HG03378 (cell line): ENCODE measurements around the gene LIN7A.

Source experiments
- ATAC-seq: cut with Tn5 transposase; IDR thresholded peaks from one replicate; pipeline ENCODE4 v1.9.1; 2021; ENCODE audit warnings: mild to moderate bottlenecking, moderate library complexity; ENCODE audit not compliant: unreplicated experiment

Gene LIN7A, protein sequence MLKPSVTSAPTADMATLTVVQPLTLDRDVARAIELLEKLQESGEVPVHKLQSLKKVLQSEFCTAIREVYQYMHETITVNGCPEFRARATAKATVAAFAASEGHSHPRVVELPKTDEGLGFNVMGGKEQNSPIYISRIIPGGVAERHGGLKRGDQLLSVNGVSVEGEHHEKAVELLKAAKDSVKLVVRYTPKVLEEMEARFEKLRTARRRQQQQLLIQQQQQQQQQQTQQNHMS

DNA sequence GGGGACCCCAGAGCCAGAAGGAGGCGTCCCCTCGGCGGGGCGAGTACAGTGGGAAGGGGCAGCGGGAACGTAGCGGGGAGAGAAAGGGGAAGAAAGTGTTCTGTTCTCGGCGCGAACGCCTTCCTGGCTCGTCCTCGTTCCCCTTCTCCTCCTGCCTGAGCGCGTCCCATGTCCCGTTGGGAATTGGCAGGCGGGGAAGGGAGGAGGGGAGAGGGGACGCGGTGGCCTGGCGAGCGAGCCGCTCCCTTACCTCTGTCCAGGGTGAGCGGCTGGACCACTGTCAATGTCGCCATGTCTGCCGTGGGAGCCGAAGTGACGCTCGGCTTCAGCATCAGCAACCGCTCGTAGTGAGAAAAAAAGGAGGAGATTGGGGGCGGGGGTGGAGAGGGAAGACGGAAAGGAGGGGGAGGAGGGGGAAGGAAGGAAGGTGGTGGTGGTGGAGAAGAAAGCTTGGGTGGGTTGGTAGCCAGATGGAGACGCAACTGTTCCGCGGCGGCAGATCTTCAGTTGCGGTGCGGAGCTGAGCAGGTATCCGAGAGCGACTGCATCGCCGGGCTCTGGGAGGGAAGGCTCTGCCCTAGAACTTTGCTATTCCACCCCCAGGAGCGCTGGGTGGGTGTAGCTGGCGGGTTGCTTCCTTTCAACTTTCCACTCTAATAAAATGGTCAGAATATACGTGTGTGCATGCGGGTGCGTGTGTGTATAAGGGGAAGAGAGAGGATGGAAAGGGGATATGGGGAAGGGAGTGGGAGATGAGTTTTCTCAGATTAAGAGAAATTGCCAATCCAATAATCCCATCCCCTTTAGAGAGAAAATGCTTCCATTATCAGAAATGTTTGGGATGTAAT lies at the start of gene LIN7A:
Gene LIN7A, minus strand, starts transcription at position 544 of the 848 bp plus-strand sequence. Its CDS starts 212 bp downstream, at position 332.
- ATAC-seq, result peak; percentile 16

DNA sequence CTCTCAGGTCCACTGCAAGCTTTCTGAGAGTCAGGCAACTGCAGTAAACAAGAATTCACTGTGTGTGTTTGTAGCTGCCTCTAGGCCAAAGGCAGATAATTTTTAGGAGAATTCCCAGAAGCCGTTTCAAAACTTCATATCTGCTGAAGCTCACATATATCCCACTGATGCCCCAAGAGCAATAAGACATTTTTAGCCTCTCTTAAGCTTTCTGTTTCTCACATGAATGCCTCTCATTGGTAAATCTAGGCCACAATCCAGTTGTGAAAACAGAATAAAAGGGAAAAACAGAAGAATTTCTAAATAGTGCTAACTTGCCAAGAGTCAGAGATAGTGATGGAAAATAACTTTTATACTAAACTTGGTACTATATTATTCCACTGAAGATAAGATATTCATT lies 48.5 kb upstream of the LIN7A start:
- no peak for ATAC-seq

DNA sequence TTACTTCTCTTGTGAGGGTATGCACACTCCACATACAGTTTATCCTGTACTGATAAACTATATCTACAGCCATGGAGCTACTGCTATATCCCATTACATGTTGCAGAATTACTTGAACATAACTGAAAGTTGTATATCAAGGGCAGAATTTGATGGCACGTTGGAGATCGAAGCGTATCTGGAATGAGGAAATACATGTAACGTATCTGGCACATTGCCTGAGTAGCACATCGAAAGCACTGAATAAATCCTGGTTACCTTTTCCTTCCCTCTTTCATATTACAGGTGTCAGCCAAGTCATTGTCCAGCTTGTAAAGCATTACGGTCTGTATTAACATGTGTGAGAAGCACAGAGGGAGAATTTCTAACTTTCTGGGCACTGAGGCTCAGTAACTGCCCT lies 42.1 kb upstream of the LIN7A start:
- ATAC-seq, result no peak

DNA sequence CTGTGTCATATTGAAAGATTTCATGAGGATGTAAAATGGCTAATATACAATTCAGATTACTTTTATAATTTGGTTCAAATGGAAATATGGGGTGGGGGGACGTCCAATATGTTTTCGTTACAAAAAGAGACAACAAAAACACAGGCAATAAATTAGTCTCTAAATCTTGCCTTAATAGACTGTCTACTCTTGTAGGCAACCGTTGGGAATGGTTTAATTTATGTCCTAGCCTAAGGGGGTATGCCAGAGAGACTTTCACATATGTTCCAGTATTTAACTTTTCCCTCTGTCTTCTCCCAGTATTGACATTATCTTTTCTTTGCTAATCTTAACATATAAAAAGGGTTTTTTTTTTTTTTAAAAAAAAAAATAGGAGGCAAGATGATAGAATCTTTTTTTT lies 41.5 kb upstream of the LIN7A start:
- no peak for ATAC-seq

DNA sequence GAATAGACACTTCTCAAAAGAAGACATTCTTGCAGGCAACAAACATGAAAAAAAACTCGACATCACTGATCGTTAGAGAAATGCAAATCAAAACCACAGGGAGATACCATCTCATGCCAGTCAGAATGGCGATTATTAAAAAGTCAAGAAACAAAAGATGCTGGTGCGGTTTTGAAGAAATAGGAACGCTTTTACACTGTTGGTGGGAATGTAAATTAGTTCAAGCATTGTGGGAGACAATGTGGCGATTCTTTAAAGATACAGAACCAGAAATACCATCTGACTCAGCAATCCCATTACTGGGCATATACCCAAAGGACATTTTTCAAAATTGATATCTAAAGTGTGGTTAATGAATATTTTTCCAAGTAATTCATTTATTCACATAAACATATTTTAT lies 39.6 kb upstream of the LIN7A start:
- ATAC-seq, result no peak

DNA sequence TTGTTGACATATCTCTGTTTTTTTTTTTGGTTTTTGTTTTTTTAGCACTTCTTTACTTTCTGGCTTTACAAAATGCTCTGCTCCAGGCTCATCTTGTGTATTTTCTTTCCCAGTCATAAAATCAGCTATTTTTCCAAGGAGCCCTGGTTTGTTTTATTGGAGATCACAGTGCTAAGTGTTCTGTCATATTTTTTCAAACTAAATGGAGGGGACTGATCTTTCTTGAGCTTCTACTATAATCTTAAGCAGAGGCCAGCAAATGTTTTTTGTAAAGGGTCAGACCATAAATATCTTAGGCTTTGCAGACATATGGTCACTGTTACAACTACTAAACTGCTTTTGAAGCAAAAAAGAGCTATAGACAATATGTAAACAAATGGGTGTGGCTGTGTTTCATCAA lies 30.6 kb upstream of the LIN7A start:
- ATAC-seq, result no peak

DNA sequence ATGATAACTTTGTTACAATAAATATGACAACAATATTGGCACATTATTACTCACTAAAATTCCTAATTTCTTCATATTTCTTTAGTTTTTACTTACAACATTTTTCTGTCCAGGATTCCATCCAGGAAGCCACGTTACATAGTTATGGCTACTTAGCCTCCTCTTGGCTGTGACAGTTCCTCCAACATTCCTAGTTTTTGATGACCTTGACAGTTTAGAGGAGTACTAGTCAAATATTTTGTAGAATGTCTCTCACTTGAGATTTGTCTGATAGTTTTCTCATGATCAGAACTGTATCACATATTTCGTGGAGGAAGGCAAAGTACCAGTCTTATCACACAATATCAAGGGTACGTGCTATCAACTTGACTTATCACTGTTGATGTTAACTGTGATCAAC lies 29.8 kb upstream of the LIN7A start:
- ATAC-seq, result no peak

DNA sequence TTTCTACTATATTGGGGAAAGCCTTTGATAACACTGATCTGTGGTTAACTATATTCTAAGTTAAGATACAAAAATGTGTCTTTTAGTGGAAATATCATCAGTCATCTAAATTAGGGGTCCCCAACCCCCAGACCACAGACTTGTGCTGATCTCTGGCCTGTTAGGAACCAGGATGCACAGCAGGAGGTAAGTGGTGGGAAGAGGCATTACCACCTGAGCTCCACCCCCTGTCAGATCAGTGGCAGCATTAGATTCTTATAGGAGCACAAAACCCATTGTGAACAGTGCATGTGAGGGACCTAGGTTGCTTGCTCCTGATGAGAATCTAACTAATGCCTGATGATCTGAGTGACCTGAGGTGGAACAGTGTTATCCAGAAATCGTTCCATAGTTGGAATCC lies 28.3 kb upstream of the LIN7A start:
- no peak for ATAC-seq

DNA sequence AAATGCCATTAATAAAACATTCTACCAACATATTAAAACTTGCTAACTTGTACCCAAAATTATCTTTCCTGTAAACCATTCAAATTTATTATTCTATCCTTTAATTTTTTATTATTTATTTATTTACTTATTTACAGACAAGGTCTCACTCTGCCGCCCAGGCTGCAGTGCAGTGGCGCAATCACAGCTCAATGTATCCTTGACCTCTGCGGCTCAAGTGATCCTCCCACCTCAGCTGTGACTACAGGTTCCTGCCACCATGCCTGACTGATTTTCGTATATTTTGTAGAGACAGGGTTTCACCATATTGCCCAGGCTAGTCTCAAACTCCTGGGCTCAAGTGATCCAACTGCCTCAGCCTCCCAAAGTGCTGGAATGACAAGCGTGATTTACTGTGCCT lies 20.4 kb upstream of the LIN7A start:
- no peak for ATAC-seq

DNA sequence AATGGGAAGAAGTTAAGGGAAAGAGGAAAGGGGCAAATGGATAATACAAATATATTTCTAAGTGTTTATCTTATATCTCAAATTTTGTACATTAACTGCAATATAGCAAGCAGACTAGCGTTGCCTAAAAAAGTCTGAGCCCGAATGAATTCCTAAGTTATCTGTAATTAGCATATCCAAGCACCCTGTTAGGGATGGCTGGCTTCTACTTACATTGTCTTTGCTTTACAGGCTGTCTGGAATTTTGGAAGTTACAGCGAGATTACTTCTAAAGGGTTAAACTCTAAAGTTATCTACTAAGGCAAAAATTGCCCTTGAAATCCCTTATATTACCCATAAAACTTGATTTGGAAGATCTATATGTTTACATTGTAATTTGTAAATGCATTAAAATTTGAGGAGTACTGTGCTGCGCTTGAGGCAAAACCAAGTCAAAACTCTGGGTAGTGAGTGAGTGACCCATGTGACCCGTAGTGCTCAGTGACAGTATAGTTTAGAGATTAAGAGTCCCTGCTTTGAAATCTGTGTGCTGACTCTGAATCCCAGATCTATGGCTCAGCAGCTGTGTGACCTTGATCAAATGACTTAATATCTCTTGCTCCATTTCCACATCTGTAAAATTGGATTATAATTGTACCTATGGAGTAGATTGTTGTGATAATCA lies 17.3 kb upstream of the LIN7A start:
- ATAC-seq, result no peak

DNA sequence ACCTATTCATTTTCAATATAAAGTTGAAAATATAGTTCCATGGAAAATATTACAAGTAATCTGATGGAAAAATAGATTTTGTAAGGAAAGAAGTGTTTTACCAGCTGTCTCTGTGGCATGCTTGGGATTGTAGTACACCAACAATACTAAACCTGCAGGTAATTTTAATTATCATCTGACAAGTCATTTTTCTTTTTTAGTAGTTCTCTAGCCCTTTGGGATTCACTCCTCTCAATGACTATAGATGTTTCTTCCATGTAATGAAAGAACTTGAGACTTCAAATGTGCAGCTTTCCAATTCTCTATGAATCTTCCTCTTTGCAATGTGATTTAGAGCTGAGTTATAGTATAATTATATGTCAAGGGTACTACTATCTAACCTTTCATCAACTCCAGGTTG lies 14.7 kb upstream of the LIN7A start:
- ATAC-seq, result no peak

DNA sequence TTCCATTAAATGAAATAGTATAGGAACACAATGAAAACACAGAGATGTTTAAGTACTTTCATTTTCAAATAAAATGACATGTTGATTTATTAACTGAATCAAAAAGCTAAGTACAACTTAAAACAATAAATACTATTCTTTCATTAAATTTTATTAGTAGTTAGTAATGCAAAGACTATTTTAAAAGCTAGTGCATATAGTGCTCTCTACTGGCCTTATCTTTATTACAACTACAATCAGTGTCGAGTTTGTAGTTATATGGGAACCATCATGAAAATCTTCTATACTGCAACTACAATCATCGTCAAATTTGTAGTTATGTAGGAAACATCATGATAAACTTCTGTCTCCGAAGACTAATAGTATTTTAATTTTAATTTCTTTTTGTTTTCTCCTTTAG lies 8.9 kb upstream of the LIN7A start:
- ATAC-seq, result peak; percentile 69

DNA sequence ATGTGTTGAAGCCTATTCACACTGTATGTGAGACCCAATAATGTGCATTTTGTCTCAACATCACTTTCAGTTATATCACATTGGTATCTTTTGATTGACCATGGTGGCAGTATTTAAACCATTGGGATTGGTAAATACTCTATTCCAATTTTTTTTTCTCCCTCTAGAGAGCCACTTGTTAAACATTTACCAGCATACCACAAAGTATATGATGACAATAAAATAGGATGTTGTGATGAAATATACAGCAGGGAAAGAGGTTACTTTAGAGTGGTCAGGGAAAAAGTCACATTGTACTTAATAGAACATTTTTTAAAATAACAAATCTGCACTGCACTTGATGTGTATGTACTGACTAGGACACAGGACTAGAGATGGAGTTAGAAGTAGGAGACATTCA lies 5.6 kb upstream of the LIN7A start:
- ATAC-seq, result no peak

DNA sequence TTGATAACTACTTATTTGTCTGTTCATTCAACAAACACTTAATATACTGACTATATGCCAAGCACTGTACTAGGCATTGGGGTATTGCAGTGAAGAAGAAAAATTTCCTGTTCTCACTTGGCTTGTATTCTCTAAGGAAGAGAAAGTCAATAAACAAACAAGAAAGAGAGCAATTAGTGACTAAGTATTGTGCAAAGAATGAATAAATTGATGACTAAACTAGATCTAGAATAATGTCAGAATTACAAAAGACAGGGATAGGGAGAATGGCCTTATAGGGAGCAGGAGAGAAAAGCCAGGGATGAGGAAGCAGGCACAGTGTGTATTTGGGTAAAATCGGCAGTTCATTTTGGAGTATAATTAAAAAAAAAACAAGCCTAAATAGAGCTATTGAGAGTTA lies 4.2 kb upstream of the LIN7A start:
- ATAC-seq, result no peak

DNA sequence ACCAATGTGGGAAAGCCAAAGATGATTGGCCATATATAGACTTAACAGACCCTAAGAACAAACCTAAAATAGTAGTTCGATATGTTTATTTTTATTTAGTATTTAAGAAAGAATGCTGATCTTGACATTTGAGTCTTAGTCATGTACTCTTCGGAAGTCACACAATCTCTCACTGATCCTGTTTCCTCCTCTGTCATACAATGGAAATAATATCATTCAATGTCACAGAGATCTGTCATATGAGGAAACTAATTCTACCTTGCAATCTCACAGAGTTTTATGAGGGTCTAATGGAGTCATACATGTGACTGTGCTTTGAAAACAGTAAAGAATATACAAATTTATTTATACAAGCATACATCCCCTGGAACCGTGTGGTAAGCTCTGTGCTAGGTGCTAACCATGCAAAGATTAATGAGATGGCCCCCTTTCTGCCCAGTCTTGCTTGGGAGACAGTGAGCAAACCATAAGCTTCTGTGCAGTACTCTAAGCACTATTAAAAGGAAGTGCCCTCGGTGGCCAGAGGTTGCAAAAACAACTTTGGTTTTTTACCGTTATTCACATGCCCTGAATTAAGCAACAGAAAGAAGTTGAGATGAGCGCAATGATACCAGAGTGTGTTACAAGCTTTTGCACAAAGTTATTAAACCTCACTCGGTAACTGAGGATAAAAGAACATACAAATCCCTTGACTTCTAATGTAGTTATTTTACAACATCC lies 1.7 kb upstream of the LIN7A start:
- ATAC-seq, result no peak

DNA sequence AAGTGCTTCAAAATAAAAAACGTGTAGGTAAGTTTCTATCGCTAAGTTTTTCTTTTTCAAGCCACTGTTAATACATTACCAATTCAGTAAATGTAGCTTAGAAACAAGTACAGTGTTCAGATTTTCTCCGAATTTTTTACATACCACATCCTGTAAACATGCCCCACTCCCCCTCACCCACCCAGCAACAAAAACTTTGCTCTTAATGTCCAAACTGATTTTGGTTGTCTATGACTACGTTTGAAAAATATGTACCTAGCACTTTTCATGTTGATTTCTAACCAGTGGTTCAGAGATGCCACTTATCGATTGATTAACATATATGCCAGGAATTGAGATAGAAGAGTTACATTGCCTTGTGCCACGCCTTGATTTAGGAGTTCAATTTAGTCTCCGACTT lies 663 bp upstream of the LIN7A start:
- ATAC-seq, result no peak

DNA sequence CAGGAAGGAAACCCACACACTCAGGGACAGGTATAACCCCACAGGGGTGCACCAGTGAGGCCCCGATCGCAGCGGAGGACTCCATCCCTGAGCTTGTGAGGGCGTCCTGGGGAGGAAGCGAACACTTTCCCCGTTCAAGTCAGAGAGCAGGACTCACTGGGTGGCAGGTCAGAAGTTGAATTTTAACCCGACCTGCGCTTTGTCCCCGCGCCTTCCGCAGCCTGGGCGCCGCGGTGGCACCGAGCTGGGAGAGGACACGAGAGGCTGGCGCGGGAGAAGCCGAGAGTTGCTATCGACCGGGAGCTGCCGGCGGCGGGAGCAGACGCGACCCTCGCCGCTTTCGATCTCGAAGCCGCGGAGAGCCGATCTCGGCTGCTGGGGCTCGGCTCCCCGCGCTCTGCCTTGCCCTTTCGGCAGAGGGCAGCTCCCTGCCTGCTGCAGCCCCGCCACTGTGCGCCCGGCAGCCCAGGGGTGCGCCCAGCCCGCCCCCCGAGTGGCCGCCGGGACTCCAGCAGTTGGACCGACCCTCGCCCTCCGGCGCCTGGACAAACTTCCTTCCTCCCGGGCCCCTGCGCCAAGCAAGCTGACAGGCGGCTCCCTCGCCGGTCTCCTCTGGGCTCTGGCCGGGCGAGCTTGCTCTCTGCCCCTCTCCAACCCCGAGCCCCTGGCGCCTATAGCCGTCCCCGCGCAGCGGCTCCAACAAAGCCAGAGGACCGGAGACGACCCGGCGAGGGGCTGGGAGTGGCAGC lies 918 bp downstream of the LIN7A start:
- ATAC-seq, result peak; percentile 62

DNA sequence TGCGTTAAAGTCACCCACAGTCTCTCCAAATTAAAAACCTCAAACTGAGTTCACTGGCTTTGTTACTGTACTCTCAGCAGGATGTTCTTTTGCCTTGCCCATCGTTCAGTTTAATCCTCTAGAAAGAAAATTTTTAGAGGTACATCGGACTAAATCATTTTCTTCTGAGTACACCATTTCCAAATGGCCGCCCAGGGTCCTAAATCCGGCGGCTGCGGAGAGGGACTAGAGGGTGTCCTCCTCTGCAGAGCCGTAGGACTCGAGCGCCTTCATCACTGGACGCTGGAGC lies 1.4 kb downstream of the LIN7A start:
- no peak for ATAC-seq

DNA sequence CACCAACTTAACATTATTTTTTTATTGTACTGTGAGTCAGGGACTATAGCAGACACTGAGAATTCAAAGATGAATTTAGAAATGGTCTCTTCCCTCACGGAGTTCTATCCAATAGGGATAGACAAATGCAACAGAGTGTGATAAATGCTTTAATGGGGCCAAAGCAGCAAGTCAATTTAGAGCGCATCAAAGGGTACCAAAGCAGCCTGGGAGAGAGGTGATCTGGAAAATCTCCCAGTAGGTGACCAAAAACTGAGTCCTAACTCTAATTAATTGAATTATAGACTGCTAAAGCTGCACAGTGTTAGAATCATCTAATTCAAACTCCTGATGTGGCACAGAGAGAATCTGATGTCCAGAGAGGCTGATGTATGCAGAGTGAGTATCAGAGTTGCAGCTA lies 2.6 kb downstream of the LIN7A start:
- no peak for ATAC-seq

DNA sequence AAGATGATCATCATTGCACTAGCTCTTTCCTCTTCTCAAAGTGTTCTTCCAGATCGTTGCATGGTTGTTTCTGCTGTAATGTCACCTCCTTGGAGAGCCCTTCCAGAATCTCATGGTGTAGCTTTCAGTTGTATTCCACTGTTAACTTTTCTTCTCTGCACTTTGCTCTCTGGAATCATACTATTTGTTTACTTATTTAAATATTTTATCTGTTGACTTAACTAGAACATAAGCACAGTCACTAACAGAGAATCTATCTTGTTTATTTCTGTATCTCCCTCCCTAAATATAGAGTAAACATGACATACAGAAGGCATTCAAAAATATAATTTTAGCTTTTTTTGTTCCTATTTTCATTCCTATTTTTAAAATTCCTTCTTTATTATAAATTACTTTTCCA lies 11.8 kb downstream of the LIN7A start:
- no peak for ATAC-seq

DNA sequence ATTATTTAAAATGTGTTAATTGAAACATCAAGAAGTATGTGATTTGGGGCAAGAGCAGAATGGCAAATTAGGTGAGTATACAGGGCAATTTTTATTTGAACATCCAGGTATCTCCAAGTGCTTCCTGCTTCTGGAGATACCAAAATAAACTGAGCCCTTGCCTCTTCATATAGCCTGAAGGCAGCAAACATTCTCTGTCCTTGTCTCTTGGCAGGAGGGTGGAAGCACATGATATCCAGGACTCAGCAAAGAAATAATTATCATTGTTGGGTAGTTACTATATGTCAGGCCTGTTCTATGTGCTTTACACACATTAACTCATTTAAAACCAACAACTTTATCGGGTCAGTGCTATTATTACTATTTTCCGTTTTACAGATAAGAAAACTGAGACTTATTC lies 12.5 kb downstream of the LIN7A start:
- no peak for ATAC-seq
